Astrocyte (in vitro differentiated cells and primary cell): ENCODE data around the gene STK38. TPM values are rescaled to one million over a fixed set of nuclear protein-coding genes. Genes with fewer than 3 reads are reported as not detected.

ENCODE experiments used
- DNase-seq: peaks from one replicate; pipeline ENCODE4 v3.0.0-alpha.2; 2010; ENCODE audit warnings: low read depth
- FAIRE-seq: peaks from 2 replicates; lab custom pipeline; 2011; peaks lifted over from hg19 to GRCh38; lab: Jason Lieb, UNC
- H2AFZ ChIP-seq: 2 replicates; pipeline ENCODE4 v1.6.0; 2012; ENCODE audit warnings: low read depth, low read length, inconsistent platforms
- H3K27ac ChIP-seq: 2 replicates; pipeline ENCODE4 v1.5.1; 2011; ENCODE audit warnings: low read depth, low read length, inconsistent platforms
- H3K27me3 ChIP-seq: 2 replicates; pipeline ENCODE4 v1.6.0; 2011; ENCODE audit warnings: low read length, inconsistent platforms; ENCODE audit not compliant: insufficient read depth
- H3K36me3 ChIP-seq: 2 replicates; pipeline ENCODE4 v1.5.1; 2011; ENCODE audit warnings: low read length, inconsistent platforms; ENCODE audit not compliant: insufficient read depth
- H3K4me1 ChIP-seq: 2 replicates; pipeline ENCODE4 v1.5.1; 2011; ENCODE audit warnings: low read length, inconsistent platforms; ENCODE audit not compliant: insufficient read depth
- H3K4me2 ChIP-seq: 2 replicates; pipeline ENCODE4 v1.6.0; 2012; ENCODE audit warnings: low read length, inconsistent platforms
- H3K4me3 ChIP-seq: 2 replicates; pipeline ENCODE4 v1.5.1; 2011; ENCODE audit warnings: low read depth, mild to moderate bottlenecking, low read length, inconsistent platforms; ENCODE audit not compliant: insufficient read depth
- H3K79me2 ChIP-seq: 2 replicates; pipeline ENCODE4 v1.6.0; 2012; ENCODE audit warnings: mild to moderate bottlenecking, low read length, inconsistent platforms; ENCODE audit not compliant: insufficient read depth
- H3K9ac ChIP-seq: 2 replicates; pipeline ENCODE4 v1.6.0; 2012; ENCODE audit warnings: mild to moderate bottlenecking, low read length, inconsistent platforms
- H3K9me3 ChIP-seq: 2 replicates; pipeline ENCODE4 v1.5.1; 2012; ENCODE audit warnings: low read depth, mild to moderate bottlenecking, low read length, inconsistent platforms; ENCODE audit not compliant: insufficient read depth
- H4K20me1 ChIP-seq: 2 replicates; pipeline ENCODE4 v1.6.0; 2012; ENCODE audit warnings: low read length, inconsistent platforms; ENCODE audit not compliant: insufficient read depth
- H3K27ac Mint-ChIP-seq: one replicate; pipeline ENCODE4 v1.8.0; 2021; ENCODE audit warnings: mild to moderate bottlenecking, mixed read lengths; ENCODE audit not compliant: unreplicated experiment
- H3K27me3 Mint-ChIP-seq: one replicate; pipeline ENCODE4 v1.8.0; 2021; ENCODE audit warnings: low read depth, mixed read lengths; ENCODE audit not compliant: unreplicated experiment
- H3K36me3 Mint-ChIP-seq: one replicate; pipeline ENCODE4 v1.8.0; 2021; ENCODE audit warnings: low read depth, mixed read lengths; ENCODE audit not compliant: unreplicated experiment
- H3K4me1 Mint-ChIP-seq: one replicate; pipeline ENCODE4 v1.8.0; 2021; ENCODE audit warnings: low read depth, mixed read lengths; ENCODE audit not compliant: unreplicated experiment
- H3K4me3 Mint-ChIP-seq: one replicate; pipeline ENCODE4 v1.8.0; 2021; ENCODE audit warnings: mild to moderate bottlenecking, moderate library complexity, mixed read lengths; ENCODE audit not compliant: unreplicated experiment
- H3K9me3 Mint-ChIP-seq: one replicate; pipeline ENCODE4 v1.8.0; 2021; ENCODE audit warnings: mild to moderate bottlenecking, mixed read lengths; ENCODE audit not compliant: unreplicated experiment
- EZH2 ChIP-seq: IDR thresholded peaks from 2 replicates; pipeline ENCODE4 v1.6.1; 2012; ENCODE audit warnings: mild to moderate bottlenecking, low read length, inconsistent platforms; ENCODE audit not compliant: insufficient read depth
- total RNA-seq: library from RNA; stranded (reverse); gene quantifications from 2 replicates; pipeline ENCODE4 v1.2.1, GENCODE V29; 2021
- TF ChIP-seq, protein P1 (sequence below): IDR thresholded peaks from 2 replicates; pipeline ENCODE4 v1.5.1; 2011; ENCODE audit warnings: low read depth, mild to moderate bottlenecking, inconsistent platforms, low read length, moderate library complexity; ENCODE audit not compliant: insufficient read depth

STK38 gene
- total RNA-seq, 1 donor from 2014 or later: 54.1 TPM

DNA sequence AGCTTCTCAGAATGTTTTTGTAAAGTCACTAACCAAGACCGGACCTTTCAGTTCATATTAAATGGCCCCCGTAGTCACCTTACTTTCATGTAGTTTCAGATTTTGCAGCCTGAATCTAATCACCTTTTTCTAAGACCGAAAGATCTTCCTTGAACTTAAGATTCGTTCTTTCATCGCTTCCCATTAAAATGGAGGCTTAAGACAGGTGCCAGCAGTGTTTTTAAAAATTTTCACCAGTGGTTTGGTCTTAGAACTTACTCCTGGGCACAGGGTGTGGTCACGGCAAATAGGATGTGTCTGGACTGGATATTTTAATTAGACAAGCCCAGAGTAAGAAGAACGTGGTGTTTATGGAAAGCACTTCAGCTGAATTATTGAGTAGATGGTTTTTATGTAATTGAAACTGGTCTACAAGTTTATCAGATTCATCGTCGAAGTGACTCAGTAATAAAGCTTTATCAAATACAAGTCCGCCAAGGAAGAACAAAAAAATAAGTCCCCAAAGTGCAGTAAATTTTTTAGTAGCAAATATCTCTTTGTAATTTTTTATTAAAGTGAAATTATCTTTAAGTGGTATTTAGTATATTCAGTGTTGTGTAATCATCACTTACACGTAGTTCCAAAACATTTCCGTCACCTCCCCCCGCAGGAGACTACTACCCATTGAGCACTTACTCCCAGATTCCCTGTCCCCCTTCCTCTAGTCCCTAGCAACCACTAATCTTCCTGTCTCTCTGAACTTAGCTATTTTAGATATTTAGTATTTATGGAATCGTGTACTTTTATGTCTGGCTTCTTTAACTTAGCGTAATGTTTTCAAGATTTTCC is 47.8 kb upstream of the STK38 start:
- no peak for FAIRE-seq
- peaks cover 38% of the 10 kb centered on the region for H3K36me3 ChIP-seq
- H3K9me3 ChIP-seq: no peaks in the 10 kb centered on the region
- H3K27ac ChIP-seq: peak overlapping the region; percentile 99
- H3K9me3 Mint-ChIP-seq: no peaks in the 10 kb centered on the region
- peak overlapping the region; percentile 86 for H3K4me2 ChIP-seq
- no peaks in the 10 kb centered on the region for H3K27me3 ChIP-seq
- peak overlapping the region; percentile 98 for H3K4me3 ChIP-seq
- no peaks in the 10 kb centered on the region for H3K27me3 Mint-ChIP-seq
- H3K27ac Mint-ChIP-seq: peak overlapping the region; percentile 99
- TF ChIP-seq, protein P1, sequence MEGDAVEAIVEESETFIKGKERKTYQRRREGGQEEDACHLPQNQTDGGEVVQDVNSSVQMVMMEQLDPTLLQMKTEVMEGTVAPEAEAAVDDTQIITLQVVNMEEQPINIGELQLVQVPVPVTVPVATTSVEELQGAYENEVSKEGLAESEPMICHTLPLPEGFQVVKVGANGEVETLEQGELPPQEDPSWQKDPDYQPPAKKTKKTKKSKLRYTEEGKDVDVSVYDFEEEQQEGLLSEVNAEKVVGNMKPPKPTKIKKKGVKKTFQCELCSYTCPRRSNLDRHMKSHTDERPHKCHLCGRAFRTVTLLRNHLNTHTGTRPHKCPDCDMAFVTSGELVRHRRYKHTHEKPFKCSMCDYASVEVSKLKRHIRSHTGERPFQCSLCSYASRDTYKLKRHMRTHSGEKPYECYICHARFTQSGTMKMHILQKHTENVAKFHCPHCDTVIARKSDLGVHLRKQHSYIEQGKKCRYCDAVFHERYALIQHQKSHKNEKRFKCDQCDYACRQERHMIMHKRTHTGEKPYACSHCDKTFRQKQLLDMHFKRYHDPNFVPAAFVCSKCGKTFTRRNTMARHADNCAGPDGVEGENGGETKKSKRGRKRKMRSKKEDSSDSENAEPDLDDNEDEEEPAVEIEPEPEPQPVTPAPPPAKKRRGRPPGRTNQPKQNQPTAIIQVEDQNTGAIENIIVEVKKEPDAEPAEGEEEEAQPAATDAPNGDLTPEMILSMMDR: no peak
- no peak for TF ChIP-seq EZH2
- DNase-seq: no peak
- H3K4me3 Mint-ChIP-seq: peak overlapping the region; percentile 99
- peaks cover 37% of the 10 kb centered on the region for H3K4me1 ChIP-seq
- H4K20me1 ChIP-seq: peaks cover 58% of the 10 kb centered on the region
- H3K79me2 ChIP-seq: peaks cover 64% of the 10 kb centered on the region
- peak overlapping the region; percentile 99 for H3K9ac ChIP-seq
- peaks cover 40% of the 10 kb centered on the region for H3K36me3 Mint-ChIP-seq
- H3K4me1 Mint-ChIP-seq: peaks cover 27% of the 10 kb centered on the region
- H2AFZ ChIP-seq: no peak overlapping the region

DNA sequence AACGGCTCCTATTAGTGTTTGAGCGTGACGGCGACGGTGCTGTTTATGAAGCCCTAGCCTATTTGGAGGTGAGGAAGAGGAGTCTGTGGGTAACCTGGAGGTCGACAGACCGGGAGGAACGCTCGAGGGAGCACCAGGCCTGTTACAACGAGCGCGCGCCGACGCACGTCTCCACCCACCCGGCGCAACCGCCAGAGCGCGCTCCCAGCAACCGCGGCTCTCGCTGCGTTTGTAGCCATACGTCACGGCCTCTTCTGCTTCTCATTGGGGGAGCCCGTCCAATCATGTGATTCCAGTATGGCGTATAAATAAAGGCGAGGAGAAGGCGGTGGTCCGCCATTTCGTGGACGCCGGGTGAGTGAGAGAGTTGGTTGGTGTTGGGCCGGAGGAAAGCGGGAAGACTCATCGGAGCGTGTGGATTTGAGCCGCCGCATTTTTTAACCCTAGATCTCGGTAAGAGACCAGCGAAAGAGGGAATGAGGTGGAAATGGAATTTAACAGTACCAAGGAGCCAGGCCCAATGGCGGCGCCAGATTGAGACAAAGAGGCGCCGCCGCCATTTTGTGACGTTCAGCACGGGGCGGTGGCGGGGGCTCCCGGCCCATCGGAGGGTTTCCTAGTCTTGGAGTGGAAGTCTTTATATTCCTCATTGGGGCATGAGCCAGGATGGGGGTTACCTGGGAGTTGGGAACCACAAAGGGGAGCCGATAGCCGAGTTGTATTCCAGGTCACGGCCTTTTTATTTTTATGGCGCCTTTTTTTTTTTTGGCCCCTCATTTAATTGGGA is 46.9 kb upstream of the STK38 start, which contains the start of gene SRSF3:
TSS of gene SRSF3 (plus strand) at position 334 of the 787 bp plus-strand sequence. CDS start 2,401 bp downstream, outside the sequence.
- Histone ChIP-seq H4K20me1 (peaks cover 50% of the 10 kb centered on the region), H3K4me3 (peak within 1 kb of the TSS; percentile 98), H3K4me2 (peak within 1 kb of the TSS; percentile 86), H3K9me3 (no peaks in the 10 kb centered on the region), H3K79me2 (peaks cover 56% of the 10 kb centered on the region), H3K27ac (peak within 1 kb of the TSS; percentile 99), H3K27me3 (no peaks in the 10 kb centered on the region), H3K4me1 (peaks cover 29% of the 10 kb centered on the region), H2AFZ (peak within 1 kb of the TSS; percentile 83), H3K36me3 (peaks cover 30% of the 10 kb centered on the region), H3K9ac (peak within 1 kb of the TSS; percentile 99)
- TF ChIP-seq, protein P1: no peak
- no peak for TF ChIP-seq EZH2
- Mint-ChIP-seq H3K27me3 (no peaks in the 10 kb centered on the region), H3K4me3 (peak within 1 kb of the TSS; percentile 99), H3K27ac (peak within 1 kb of the TSS; percentile 99), H3K4me1 (peaks cover 21% of the 10 kb centered on the region), H3K36me3 (peaks cover 35% of the 10 kb centered on the region), H3K9me3 (no peaks in the 10 kb centered on the region)
- peak; percentile 94 for DNase-seq
- FAIRE-seq: no peak
